GM19035 (cell line): ENCODE measurements around the gene IPO9.
"Not testable (repeated sequence)": the region's sequence is repeated elsewhere in the genome, so short reads cannot be mapped to it uniquely, and the experiment has no call there.

Experiments used
- ATAC-seq: cut with Tn5 transposase; IDR thresholded peaks from one replicate; pipeline ENCODE4 v1.9.1; 2021; ENCODE audit not compliant: unreplicated experiment

Gene IPO9

GRCh38 chr1:201900476-201900875 is 71.5 kb downstream of the IPO9 start:
- no peak for ATAC-seq

GRCh38 chr1:201901036-201901435 is 72.1 kb downstream of the IPO9 start:
- not testable (repeated sequence) for ATAC-seq

- ATAC-seq = no peak
Observed at GRCh38 chr1:201902198-201902597, 73.2 kb downstream of the IPO9 start.

GRCh38 chr1:201903135-201903534 is 74.2 kb downstream of the IPO9 start:
- no peak for ATAC-seq

GRCh38 chr1:201904579-201904978 is 75.6 kb downstream of the IPO9 start:
- ATAC-seq = no peak

GRCh38 chr1:201905234-201905890 is 76.4 kb downstream of the IPO9 start:
- no peak for ATAC-seq

- no peak for ATAC-seq
Observed at GRCh38 chr1:201906336-201906735, 77.4 kb downstream of the IPO9 start.

GRCh38 chr1:201907621-201908020 is 78.7 kb downstream of the IPO9 start:
- ATAC-seq = no peak

GRCh38 chr1:201911826-201912571 is 83.0 kb downstream of the IPO9 start:
- no peak for ATAC-seq

GRCh38 chr1:201912832-201913231 is 83.9 kb downstream of the IPO9 start:
- ATAC-seq = no peak

- no peak for ATAC-seq
Observed at GRCh38 chr1:201914456-201915235, 85.7 kb downstream of the IPO9 start.

GRCh38 chr1:201916649-201917249 is 87.8 kb downstream of the IPO9 start:
- ATAC-seq = no peak

GRCh38 chr1:201917362-201918033 is 88.5 kb downstream of the IPO9 start:
- no peak for ATAC-seq

- no peak for ATAC-seq
Observed at GRCh38 chr1:201918343-201918742, 89.4 kb downstream of the IPO9 start.

GRCh38 chr1:201921952-201922558 is 93.1 kb downstream of the IPO9 start:
- ATAC-seq = no peak

- ATAC-seq = no peak
Observed at GRCh38 chr1:201925301-201925567, 96.3 kb downstream of the IPO9 start.

GRCh38 chr1:201925981-201926645 is 97.2 kb downstream of the IPO9 start:
- ATAC-seq = no peak

- no peak for ATAC-seq
Observed at GRCh38 chr1:201928266-201928665, 99.3 kb downstream of the IPO9 start.

- ATAC-seq = no peak
Observed at GRCh38 chr1:201930137-201930536, 101.2 kb downstream of the IPO9 start.

- ATAC-seq = no peak
Observed at GRCh38 chr1:201930803-201931202, 101.8 kb downstream of the IPO9 start.
